DMS 273 (cell line): ENCODE data around the gene RAF1.
"Not testable (repeated sequence)": the region's sequence is repeated elsewhere in the genome, so short reads cannot be mapped to it uniquely, and the experiment has no call there.

ENCODE experiments used
- DNase-seq: peaks from one replicate; lab custom pipeline; 2025; ENCODE audit not compliant: unreplicated experiment; lab: John Stamatoyannopoulos, UW

RAF1 gene

GRCh38 chr3:12663936-12664908, at the start of gene RAF1:
Gene RAF1 (minus strand): TSS chr3:12664117. CDS start chr3:12618721, 45,396 bp downstream.
- peak; percentile 98 for DNase-seq

- DNase-seq, result no peak
Observed at GRCh38 chr3:12710062-12710461, 46.1 kb upstream of the RAF1 start.

DNA sequence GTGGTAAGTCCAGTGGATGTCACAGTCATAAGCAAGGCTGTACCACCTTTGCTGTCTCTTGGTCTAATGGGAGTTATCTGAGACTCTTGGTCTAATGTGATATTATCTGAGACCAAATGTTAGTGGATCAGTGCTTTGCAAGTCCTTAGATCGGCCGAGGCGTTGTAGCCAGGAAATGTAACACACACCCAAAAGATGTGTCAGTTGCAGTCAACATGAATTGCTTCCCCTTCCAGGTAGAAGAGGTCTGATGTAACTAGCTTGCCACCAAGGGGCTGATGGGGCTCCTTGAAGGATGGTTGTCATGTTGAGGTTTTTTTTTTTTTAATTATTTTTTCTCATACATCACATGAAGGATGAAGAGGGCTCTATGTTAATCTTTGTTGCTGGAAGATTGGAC, 45.4 kb upstream of the RAF1 start:
- no peak for DNase-seq

- no peak for DNase-seq
Observed at GRCh38 chr3:12708584-12709192, 44.8 kb upstream of the RAF1 start.

DNA sequence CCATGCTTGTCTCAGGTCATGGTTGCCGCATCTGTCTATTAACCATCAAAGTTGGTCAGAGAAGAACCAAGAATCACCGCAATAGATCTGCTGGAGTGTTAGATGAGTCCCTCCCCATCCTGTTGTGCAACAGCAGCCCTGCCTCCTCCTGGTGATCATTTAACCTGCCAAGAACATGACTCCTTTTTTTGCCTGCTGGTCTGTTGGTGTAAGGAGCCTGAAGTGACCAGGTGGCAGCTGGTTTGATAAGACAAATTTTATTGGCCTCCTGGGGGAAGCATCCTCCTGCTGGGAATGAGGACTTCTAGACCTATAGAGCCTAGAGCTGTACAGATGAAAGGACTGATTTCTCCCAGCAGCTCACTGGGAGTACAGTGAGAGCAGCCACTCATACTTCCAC, 43.5 kb upstream of the RAF1 start:
- peak; percentile 80 for DNase-seq

DNA sequence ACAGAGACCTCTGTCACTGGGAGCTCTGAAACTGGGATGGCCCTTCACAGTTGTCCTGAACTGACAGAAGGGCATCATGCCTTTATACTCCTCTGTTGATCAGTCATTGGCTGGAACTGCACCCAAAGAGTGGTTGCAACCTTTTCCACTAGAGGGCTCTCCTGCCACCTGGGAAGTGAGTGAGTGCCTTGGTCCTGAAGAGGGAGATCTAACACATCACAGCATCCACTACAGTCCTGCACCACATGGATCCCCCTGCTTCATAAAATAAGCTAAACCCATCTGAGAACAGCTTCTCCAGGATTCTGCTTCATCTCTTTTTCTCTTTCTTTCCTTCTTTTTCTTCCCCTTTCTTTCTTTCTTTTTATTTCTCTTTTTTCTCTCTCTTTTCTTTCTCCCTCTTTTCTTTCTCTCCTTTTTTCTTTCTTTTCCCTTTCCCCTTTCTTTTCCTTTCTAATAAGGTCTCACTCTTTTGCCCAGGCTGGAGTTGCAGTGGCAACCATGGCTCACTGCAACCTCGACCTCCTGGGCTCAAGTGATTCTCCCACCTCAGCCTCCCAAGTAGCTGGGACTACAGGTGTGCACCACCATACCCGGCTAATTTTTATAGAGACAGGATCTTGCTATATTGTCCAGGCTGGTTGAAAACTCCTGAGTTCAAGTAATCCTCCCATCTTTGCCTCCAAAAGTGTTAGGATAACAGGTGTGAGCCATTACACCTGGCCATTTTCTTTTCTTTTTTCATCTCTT, 42.8 kb upstream of the RAF1 start:
- DNase-seq, result peak; percentile 91

GRCh38 chr3:12705981-12706380, 42.1 kb upstream of the RAF1 start:
- DNase-seq, result no peak

DNA sequence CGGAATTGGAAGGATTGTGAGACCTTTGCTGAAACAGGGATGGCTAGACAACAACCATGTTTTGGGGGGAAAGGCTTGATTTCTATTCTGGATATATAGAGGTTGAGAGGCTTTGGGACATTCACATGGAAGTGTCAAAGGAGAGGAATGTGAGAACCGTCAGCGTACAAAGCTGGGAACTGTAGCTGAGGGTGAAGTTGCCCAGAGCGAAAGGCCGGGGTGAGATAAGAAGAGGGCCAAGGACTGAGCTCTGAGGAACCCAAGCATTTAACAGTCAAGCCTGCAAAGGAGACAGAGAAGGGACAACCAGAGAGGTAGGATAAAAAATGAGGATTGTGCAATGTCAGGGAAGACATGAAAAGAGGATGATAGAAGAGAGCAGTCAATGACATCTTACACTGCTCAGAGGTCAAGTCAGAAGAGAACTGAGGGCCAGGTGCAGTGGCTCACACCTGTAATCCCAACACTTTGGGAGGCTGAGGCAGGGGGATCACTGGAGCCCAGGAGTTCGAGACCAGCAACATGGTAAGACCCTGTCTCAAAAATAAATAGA, 41.5 kb upstream of the RAF1 start:
- no peak for DNase-seq

- DNase-seq, result no peak
Observed at GRCh38 chr3:12702501-12702900, 38.6 kb upstream of the RAF1 start.

GRCh38 chr3:12701601-12702000, 37.7 kb upstream of the RAF1 start:
- DNase-seq, result not testable (repeated sequence)

GRCh38 chr3:12700800-12701199, 36.9 kb upstream of the RAF1 start:
- DNase-seq, result no peak

DNA sequence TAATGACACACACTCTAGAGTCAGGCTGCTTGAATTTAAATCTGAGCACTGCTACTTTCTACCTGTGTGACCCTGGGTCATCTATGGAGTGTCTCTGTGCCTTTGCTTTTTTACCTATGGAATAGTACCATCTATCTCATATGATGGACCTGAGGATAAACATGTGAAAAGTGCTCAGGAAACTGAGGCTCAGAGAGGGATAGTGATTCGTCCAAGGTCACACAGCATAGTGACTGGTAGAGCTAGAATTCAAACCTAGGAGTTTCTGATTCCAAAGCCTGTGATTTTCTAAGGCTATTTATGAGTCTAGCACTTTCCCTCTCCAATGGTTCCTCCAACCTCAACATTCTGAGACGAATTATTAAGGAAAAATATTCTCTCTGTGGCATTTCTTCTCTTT, 32.0 kb upstream of the RAF1 start:
- no peak for DNase-seq

DNA sequence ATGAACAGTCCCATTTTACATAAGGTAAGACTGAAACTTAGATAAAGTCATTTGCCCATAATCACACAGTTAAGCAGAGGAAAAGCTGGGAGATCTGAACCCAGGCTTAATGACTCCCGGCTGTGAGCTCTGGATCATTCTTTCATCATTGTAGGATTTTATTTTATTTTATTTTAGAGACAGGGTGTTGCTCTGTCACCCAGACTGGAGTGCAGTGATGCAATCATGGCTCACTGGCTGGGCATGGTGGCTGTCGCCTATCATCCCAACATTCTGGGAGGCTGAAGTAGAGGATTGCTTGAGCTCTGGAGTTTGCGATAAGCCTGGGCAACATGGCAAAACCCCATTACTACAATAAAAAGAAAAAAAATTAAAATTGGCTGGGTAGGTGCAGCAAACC, 31.2 kb upstream of the RAF1 start:
- no peak for DNase-seq

GRCh38 chr3:12692444-12692843, 28.5 kb upstream of the RAF1 start:
- DNase-seq, result no peak

DNA sequence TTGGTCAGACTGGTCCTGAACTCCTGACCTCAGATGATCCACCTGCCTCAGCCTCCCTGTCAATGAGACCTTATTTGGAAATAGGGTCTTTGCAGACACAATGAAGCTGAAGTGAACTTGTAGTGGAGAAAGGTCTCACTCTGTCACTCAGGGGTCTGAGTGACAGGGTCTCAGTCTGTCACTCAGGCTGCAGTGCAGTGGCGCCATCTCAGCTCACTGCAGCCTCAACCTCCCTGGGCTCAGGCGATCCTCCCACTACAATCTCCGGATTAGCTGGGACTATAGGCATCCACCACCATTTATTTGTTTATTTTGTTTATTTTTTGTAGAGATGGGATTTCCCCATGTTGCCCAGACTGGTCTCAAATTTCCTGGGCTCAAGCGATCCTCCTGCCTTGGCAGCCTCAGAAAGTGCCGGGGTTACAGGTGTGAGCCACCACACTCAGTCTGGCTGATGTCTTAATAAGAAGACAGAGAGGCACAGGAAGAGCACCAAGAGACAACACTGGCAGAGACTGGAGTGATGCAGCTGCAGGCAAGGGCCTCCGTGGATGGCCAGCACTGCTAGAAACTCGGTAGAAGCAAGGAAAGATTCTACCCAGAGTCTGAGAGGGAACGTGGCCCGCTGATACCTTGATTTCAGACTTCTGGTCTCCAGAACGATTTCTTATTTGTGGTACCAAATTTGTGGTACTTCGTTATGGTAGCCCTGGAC, 26.2 kb upstream of the RAF1 start:
- DNase-seq, result no peak

- no peak for DNase-seq
Observed at GRCh38 chr3:12687948-12688347, 24.0 kb upstream of the RAF1 start.

DNA sequence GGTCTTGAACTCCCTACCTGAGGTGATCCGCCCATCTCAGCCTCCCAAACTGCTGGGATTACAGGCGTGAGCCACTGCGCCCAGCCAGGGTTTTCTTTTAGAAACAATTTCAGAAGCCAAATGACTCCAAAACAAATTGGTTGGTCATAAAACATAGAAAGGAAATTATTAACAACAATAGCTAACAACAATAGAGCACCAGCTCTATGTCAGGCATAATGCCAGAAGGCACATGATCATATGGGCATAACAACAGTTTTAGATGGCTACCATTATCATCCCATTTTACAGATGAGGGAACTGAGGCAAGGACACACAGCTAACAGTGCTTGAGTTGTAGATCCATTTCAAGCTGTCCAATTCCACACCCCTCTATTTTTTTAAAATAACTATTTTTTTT, 22.2 kb upstream of the RAF1 start:
- DNase-seq, result no peak

GRCh38 chr3:12681943-12682390, 18.1 kb upstream of the RAF1 start:
- DNase-seq, result no peak

GRCh38 chr3:12681089-12681942, 17.4 kb upstream of the RAF1 start:
- no peak for DNase-seq

DNA sequence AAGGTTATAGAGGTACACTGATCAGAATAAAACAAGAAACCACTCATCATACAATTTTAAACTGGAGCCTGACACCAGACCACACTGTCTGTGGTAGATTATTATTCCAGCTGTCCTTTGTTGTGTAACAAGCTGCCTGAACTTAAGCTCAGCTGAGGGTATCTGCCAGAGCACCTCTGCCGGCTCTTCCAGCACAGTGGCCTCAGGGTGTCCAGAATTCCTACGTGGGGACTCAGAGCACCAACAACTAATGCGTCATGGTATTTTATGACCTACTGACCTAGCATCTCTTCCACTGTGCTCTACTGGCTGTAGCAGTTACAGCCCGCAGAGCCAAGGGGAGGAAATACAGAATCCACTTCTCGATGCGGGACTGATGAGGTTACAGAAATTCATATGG, 15.6 kb upstream of the RAF1 start:
- no peak for DNase-seq
